ENCODE data around the gene CELA2B. TPM values are rescaled to one million over a fixed set of nuclear protein-coding genes. Genes with fewer than 3 reads are reported as not detected.
"Not testable (repeated sequence)": the region's sequence is repeated elsewhere in the genome, so short reads cannot be mapped to it uniquely, and the experiment has no call there.

CELA2B gene
- total RNA-seq, 2 donors from 2014 or later: not detected

GRCh38 chr1:15460708-15461095 lies 15.2 kb upstream of the CELA2B start:
- Histone ChIP-seq H3K27me3 (no peaks in the 10 kb centered on the region), H3K27ac (no peak overlapping the region), H3K4me3 (no peak overlapping the region), H3K9me3 (no peaks in the 10 kb centered on the region), H3K36me3 (no peaks in the 10 kb centered on the region), H3K4me1 (no peaks in the 10 kb centered on the region)
- TF ChIP-seq CTCF (IDR thresholded peaks at IDR 0.05): no peak
- no peak for DNase-seq (ENCODE audit: low spot score)

- H3K4me1 ChIP-seq; H3K27ac ChIP-seq; H3K27me3 ChIP-seq; H3K9me3 ChIP-seq; H3K36me3 ChIP-seq; DNase-seq (ENCODE audit: low spot score); H3K4me3 ChIP-seq: not testable (repeated sequence)
Measured at GRCh38 chr1:15463064-15463800, 12.7 kb upstream of the CELA2B start.

GRCh38 chr1:15463926-15464322 lies 12.0 kb upstream of the CELA2B start:
- DNase-seq (ENCODE audit: low spot score); H3K27me3 ChIP-seq; H3K27ac ChIP-seq; H3K9me3 ChIP-seq; H3K4me1 ChIP-seq; H3K4me3 ChIP-seq; H3K36me3 ChIP-seq: not testable (repeated sequence)

GRCh38 chr1:15465674-15466073 lies 10.2 kb upstream of the CELA2B start:
- Histone ChIP-seq H3K27me3 (no peaks in the 10 kb centered on the region), H3K4me1 (no peaks in the 10 kb centered on the region), H3K27ac (no peak overlapping the region), H3K36me3 (no peaks in the 10 kb centered on the region), H3K9me3 (peaks cover 0 to under 1% of the 10 kb centered on the region in 2 donors), H3K4me3 (no peak overlapping the region)
- no peak for TF ChIP-seq CTCF (IDR thresholded peaks at IDR 0.05)
- no peak for DNase-seq (ENCODE audit: low spot score)

GRCh38 chr1:15466955-15467625 lies 8.8 kb upstream of the CELA2B start:
- not testable (repeated sequence) for H3K27ac ChIP-seq; H3K9me3 ChIP-seq; H3K4me3 ChIP-seq; H3K36me3 ChIP-seq; H3K4me1 ChIP-seq; DNase-seq (ENCODE audit: low spot score); H3K27me3 ChIP-seq

- no peak for TF ChIP-seq CTCF (IDR thresholded peaks at IDR 0.05)
- no peaks in the 10 kb centered on the region for H3K36me3 ChIP-seq
Measured at GRCh38 chr1:15468145-15468544, 7.8 kb upstream of the CELA2B start.

GRCh38 chr1:15469361-15469760 lies 6.5 kb upstream of the CELA2B start:
- Histone ChIP-seq H3K4me1 (no peaks in the 10 kb centered on the region), H3K9me3 (peaks cover 0 to 3% of the 10 kb centered on the region in 2 donors), H3K4me3 (no peak overlapping the region), H3K27ac (no peak overlapping the region), H3K36me3 (no peaks in the 10 kb centered on the region), H3K27me3 (no peaks in the 10 kb centered on the region)
- DNase-seq (ENCODE audit: low spot score): no peak
- TF ChIP-seq CTCF (IDR thresholded peaks at IDR 0.05): no peak

More at GRCh38 chr1:15468145-15468544, 7.8 kb upstream of the CELA2B start:
- Histone ChIP-seq H3K9me3 (peaks cover 0 to 3% of the 10 kb centered on the region in 2 donors), H3K27ac (no peak overlapping the region), H3K4me3 (no peak overlapping the region), H3K4me1 (no peaks in the 10 kb centered on the region), H3K27me3 (no peaks in the 10 kb centered on the region)
- DNase-seq (ENCODE audit: low spot score): no peak

- not testable (repeated sequence) for H3K27me3 ChIP-seq; H3K4me3 ChIP-seq; H3K9me3 ChIP-seq; H3K36me3 ChIP-seq; H3K4me1 ChIP-seq; H3K27ac ChIP-seq; DNase-seq (ENCODE audit: low spot score)
Measured at GRCh38 chr1:15469821-15470448, 6.0 kb upstream of the CELA2B start.

GRCh38 chr1:15471067-15471466 lies 4.8 kb upstream of the CELA2B start:
- H3K27ac ChIP-seq; H3K9me3 ChIP-seq; H3K4me1 ChIP-seq; H3K27me3 ChIP-seq; H3K4me3 ChIP-seq; H3K36me3 ChIP-seq; DNase-seq (ENCODE audit: low spot score): not testable (repeated sequence)

- not testable (repeated sequence) for H3K4me1 ChIP-seq, H3K36me3 ChIP-seq
Measured at GRCh38 chr1:15471723-15472122, 4.2 kb upstream of the CELA2B start.

More at GRCh38 chr1:15471723-15472122, 4.2 kb upstream of the CELA2B start:
- not testable (repeated sequence) for H3K4me3 ChIP-seq; DNase-seq (ENCODE audit: low spot score); H3K27ac ChIP-seq; H3K9me3 ChIP-seq; H3K27me3 ChIP-seq

All from right atrium auricular region (tissue), 2 donors.